SH-SY5Y (cell line): Measurements from ENCODE around the gene FAM199X.

Experiments
- GATA2 ChIP-seq: IDR thresholded peaks from 2 replicates; pipeline ENCODE4 v1.6.1; 2011; ENCODE audit warnings: mild to moderate bottlenecking, low read depth, low read length
- GATA3 ChIP-seq: IDR thresholded peaks from 2 replicates; pipeline ENCODE4 v1.6.1; 2011; ENCODE audit warnings: low read depth, mild to moderate bottlenecking, low read length, moderate library complexity

FAM199X gene

DNA sequence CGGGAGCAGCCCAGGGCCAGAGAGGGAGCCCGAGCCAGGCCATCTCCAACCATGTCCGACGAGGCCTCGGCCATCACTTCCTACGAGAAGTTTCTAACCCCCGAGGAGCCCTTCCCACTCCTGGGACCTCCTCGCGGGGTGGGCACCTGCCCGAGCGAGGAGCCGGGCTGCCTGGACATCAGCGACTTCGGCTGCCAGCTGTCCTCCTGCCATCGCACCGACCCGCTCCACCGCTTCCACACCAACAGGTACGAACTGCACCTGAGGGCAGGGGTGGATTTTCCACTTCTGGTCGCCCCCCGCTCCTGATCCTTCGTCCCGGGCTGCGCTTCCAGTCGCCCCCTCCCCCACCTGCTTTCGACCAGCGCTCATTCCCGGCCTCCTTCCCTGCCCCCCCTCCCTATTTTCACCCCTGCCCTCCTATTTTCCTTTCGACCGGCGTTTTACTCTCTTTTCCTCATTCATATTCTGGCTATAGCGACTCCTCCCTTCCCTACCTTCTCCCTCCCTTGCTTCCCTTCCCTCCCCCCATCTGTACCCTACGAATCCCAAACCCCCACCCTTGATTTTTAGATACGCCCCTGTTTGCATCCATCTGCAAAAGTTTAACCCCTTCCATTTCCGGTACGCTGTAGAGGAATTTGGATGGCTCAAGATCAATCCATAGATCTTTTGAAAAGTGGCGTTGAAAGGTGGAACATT is 633 bp downstream of the FAM199X start:
- TF ChIP-seq GATA3: no peak
- TF ChIP-seq GATA2: no peak

DNA sequence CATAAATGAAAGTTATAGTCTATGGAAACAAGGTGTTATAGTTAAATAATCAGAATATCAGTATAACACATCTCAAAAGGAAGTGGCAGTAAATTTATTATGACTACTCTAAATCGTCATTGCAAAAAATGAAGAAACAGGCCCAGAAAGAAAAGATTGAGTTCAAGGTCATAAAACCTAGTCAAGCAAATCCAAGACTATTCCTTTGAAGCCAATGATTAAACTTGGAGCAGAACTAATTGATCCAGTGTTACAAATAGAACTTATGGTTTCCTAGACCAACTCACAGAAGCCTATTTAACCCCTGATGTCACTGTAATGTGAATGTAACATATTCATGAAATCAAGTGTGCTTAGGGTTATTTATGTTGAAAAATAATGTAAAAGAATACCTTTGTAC is 1.9 kb downstream of the FAM199X start:
- TF ChIP-seq GATA3 (no peak), GATA2 (no peak)

DNA sequence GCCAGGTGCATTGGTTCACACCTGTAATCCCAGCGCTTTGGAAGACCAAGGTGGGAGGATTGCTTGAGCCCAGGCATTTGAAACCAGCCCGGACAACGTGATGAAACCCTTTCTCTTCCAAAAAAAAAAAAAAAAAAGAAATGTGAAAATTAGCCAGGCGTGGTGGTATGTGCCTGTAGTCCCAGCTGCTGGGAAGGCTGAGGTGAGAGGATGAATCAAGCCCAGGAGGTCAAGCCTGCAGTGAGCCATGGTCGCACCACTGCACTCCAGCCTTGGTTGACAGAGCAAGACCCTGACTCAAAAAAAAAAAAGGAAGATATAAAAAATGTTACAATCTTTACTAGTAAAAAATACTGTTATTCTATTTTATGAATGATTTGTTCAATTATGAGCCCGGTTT is 5.9 kb downstream of the FAM199X start:
- TF ChIP-seq GATA3: no peak
- TF ChIP-seq GATA2: no peak

DNA sequence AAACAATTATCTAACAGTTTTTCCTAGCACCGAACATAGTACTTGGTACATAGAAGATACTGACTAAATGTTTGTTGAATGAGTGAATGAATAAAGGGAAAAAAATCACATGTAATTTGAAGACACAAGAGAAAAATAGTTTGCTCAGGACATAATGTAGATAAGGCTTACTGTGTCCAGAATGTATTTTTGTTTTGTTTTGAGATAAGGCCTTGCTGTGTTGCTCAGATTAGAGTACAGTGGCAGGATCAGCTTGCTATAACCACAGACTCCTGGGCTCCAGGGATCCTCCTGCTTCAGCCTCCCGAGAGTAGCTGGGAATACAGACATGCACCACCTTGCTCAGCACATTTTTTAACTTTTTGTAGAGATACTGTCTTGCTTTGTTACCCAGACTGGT is 6.5 kb downstream of the FAM199X start:
- TF ChIP-seq GATA2 (no peak), GATA3 (no peak)

DNA sequence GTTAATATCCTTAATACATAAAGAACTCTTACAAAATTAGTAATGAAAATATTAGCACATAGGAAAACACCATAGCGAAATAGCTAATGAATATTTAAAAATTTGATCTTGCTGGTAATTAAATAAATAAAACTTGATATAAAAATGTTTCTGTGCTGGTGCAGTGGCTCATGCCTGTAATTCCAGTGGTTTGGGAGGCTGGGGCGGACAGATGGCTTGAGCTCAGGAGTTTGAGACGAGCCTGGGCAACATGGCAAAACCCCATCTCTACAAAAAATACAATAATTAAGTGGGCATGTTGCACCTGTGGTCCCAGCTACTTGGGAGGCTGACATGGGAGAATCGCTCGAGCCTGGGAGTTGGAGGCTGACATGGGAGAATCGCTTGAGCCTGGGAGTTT is 7.6 kb downstream of the FAM199X start:
- TF ChIP-seq GATA2 (no peak), GATA3 (no peak)

DNA sequence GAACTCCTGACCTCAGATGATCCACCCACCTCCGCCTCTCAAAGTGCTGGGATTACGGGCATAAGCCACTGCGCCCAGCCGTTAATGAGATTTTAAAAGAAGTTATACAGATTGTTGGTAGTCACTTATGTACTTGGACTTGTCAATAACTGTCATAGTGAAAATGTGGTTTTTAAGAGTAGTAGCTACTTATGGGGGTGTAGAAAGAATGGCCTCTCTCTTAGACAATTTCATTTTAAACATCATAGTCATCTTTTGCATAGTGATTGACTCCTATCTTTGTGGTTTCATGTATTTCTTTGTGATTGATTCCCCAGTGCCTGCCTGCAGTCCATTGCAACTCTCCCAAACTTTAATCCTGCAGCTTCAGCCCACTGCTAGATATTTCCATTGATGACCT is 17.4 kb downstream of the FAM199X start:
- no peak for TF ChIP-seq GATA2
- no peak for TF ChIP-seq GATA3

DNA sequence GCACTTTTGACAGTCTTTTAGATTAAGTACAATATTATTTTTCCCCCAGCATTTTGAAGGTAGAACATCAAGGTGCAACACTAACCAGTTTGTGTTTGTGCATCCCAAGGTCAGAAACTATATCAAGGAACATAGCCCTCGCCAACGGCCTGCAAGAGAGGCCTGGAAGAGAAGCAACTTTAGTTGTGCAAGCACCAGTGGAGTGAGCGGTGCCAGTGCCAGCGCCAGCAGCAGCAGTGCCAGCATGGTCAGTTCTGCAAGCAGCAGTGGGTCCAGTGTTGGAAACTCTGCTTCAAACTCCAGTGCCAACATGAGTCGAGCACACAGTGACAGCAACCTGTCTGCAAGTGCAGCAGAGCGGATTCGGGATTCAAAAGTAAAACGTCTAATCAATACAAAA is 21.7 kb downstream of the FAM199X start:
- TF ChIP-seq GATA2 (no peak), GATA3 (no peak)

DNA sequence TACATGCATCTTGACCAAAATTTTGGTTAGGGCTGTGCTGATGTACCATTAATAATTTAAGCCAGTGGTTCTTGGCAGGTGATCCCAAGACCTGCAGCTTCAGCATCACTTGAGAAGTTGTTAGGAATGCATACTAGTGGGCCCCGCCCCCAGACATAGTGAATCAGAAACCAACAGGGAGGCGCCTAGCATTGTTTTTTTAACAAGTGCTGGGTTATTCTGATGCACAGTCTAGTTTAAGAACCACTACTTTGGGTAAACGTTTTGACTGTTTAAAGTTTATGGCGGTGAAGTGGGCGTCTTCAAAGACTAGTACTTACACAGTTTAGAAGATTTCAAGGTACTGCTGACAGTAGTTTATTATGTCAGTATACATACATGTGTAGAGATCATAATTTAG is 23.6 kb downstream of the FAM199X start:
- TF ChIP-seq GATA3 (no peak), GATA2 (no peak)

DNA sequence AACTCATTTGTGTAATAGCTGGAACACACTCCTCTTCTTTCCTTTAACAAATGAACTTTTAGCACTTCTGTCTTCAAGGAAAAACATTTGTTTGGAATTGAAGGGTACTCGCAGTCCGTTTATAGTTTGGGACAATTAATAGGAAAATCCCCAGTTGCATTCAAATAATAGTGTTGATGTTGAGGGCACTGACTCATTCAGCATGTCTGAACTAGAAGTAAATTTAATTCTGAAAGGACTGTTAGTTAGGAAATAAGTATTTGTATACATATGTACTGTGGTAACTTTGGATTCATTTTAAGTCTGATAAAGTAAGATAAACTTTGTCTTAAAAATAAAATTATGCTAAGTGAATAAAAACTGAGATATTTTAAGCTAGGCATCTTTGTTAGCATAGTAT is 27.2 kb downstream of the FAM199X start:
- TF ChIP-seq GATA3 (no peak), GATA2 (no peak)

DNA sequence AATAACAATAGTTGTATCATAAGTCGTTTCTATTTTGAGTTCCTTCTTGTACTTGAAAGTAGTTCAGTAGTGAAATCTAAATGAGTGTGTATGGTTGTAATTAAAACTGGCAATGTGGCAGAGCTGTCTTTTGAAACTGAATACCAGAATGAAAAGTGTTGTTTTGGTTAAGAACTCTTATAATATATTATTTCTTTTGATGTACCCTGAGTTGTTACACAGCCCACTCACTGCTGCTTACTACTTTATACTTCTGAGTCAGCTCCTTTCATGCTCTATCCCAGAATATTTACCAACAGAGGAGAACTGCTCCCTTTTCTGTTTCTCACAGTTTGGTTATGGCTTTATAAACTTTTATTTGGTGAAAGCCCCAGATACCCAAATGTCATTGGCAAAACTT is 28.8 kb downstream of the FAM199X start:
- TF ChIP-seq GATA3: no peak
- no peak for TF ChIP-seq GATA2

DNA sequence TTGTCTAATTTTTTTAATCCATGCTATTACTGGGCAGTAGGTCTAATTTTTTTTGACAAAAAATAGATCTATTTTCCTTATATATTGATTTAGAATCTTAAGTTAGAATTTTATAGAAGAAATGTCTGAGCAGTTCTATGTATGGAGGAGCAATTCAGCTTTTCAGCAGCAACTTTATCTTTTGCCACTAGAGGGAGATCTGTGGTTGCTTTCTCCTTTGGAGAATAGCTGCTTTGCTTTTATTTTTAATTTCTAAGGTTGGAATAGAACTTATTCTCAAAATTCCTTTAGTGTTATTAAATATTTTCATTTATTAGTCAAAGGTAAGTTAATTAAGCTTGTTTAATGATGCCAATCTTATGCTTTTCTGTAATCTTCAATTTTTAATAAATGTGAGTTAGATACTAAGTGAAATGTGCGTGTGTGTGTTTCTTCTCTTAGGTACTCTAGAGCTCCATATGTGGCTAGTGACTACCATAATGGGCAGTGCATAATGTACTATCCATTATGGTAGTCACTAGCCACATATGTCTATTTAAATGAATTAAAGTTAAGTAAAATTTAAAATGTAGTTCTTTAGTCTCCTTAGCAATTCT is 29.3 kb downstream of the FAM199X start:
- TF ChIP-seq GATA3 (no peak), GATA2 (no peak)

DNA sequence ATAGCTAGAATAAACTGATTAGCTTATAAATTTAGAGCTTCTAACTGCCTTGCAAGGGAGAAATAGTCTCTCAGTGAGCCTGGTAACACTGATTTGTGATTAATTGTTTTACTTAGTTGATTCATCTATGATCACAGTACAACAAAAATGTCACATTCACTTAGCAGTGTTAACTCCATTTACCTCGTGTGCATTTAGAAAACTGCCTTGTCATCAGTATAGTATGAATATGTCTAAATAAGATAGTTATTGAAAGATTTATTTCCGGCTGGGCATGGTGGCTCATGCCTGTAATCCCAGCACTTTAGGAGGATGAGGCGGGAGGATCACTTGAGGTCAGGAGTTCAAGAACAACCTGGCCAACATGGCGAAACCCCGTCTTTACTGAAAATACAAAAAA is 39.3 kb downstream of the FAM199X start:
- TF ChIP-seq GATA3 (no peak), GATA2 (no peak)

DNA sequence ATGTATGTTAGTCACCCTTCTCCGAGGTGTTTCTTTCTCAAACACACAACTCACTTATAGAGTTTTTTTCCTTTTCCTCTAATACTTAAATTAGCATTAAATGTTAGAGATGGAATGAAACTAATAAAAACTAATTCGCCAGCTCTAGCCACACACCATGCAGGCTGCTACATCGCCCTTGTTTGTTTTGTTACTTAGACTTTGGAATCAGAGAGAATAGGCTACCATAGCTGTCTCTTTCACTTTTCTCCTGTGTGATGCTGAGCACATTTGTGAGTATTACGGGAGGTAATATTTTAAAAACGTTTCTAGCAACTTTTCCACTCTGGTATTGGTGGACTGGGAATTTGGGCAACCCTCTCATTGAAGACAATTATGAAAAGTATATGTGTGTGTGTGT is 44.9 kb downstream of the FAM199X start:
- no peak for TF ChIP-seq GATA3
- TF ChIP-seq GATA2: no peak
